GM19043 (cell line): ENCODE measurements around the gene CEACAM3.

ENCODE experiments used
- ATAC-seq: cut with Tn5 transposase; IDR thresholded peaks from one replicate; pipeline ENCODE4 v1.9.1; 2021; ENCODE audit warnings: low read depth; ENCODE audit not compliant: unreplicated experiment

CEACAM3 gene

GRCh38 chr19:41792513-41793413 is 3.6 kb upstream of the CEACAM3 start:
- no peak for ATAC-seq

- no peak for ATAC-seq
These were observed 3.0 kb upstream of the CEACAM3 start for GRCh38 chr19:41793414-41793727.

GRCh38 chr19:41795031-41795461 is 1.3 kb upstream of the CEACAM3 start:
- ATAC-seq, result no peak

- no peak for ATAC-seq
These were observed 514 bp downstream of the CEACAM3 start for GRCh38 chr19:41796901-41797300.

- ATAC-seq, result no peak
These were observed 3.1 kb downstream of the CEACAM3 start for GRCh38 chr19:41799444-41800000.

GRCh38 chr19:41801031-41801430 is 4.6 kb downstream of the CEACAM3 start:
- ATAC-seq, result no peak

- ATAC-seq, result no peak
These were observed 5.4 kb downstream of the CEACAM3 start for GRCh38 chr19:41801792-41802211.

GRCh38 chr19:41802770-41803169 is 6.4 kb downstream of the CEACAM3 start:
- no peak for ATAC-seq

GRCh38 chr19:41804336-41804735 is 7.9 kb downstream of the CEACAM3 start:
- ATAC-seq, result no peak

GRCh38 chr19:41807176-41807575 is 10.8 kb downstream of the CEACAM3 start:
- ATAC-seq, result no peak

GRCh38 chr19:41808663-41809566 is 12.5 kb downstream of the CEACAM3 start:
- no peak for ATAC-seq

- no peak for ATAC-seq
These were observed 13.9 kb downstream of the CEACAM3 start for GRCh38 chr19:41810301-41810700.

GRCh38 chr19:41811036-41811435 is 14.6 kb downstream of the CEACAM3 start:
- no peak for ATAC-seq

GRCh38 chr19:41811981-41812380 is 15.6 kb downstream of the CEACAM3 start:
- ATAC-seq, result no peak

- no peak for ATAC-seq
These were observed 17.5 kb downstream of the CEACAM3 start for GRCh38 chr19:41813911-41814310.

- ATAC-seq, result no peak
These were observed 18.9 kb downstream of the CEACAM3 start for GRCh38 chr19:41815301-41815700.

- ATAC-seq, result no peak
These were observed 20.4 kb downstream of the CEACAM3 start for GRCh38 chr19:41816761-41817160.

- ATAC-seq, result no peak
These were observed 24.8 kb downstream of the CEACAM3 start for GRCh38 chr19:41821003-41821735.

- no peak for ATAC-seq
These were observed 41.8 kb downstream of the CEACAM3 start for GRCh38 chr19:41837981-41838708.

GRCh38 chr19:41839211-41839610 is 42.8 kb downstream of the CEACAM3 start:
- ATAC-seq, result no peak
